ENCODE measurements around the gene CDC42BPA. TPM values are rescaled to one million over a fixed set of nuclear protein-coding genes. Genes with fewer than 3 reads are reported as not detected.
"Not testable (repeated sequence)": the region's sequence is repeated elsewhere in the genome, so short reads cannot be mapped to it uniquely, and the experiment has no call there.

CDC42BPA gene
- total RNA-seq, 2 experiments from 2014 or later = 3.6 to 3.8 TPM

- Mint-ChIP-seq H3K4me3 (no peak overlapping the region), H3K4me1 (no peaks in the 10 kb centered on the region), H3K27me3 (no peaks in the 10 kb centered on the region), H3K27ac (no peak overlapping the region), H3K9me3 (peaks cover 2% of the 10 kb centered on the region), H3K36me3 (ENCODE audit: low read depth) (no peaks in the 10 kb centered on the region)
- DNase-seq = no peak
- ChIA-PET POLR2A (no interaction called here), CTCF (interaction anchor here (1.1 kb wide), 1 partner anchor 13 kb away, joined by 3 read pairs; no protein-coding TSS in a partner anchor)
Observed at GRCh38 chr1:227002531-227003049, 315.7 kb downstream of the CDC42BPA start.

- H3K36me3 Mint-ChIP-seq (ENCODE audit: low read depth); POLR2A ChIA-PET; H3K27me3 Mint-ChIP-seq; DNase-seq; H3K4me3 Mint-ChIP-seq; H3K9me3 Mint-ChIP-seq; H3K27ac Mint-ChIP-seq; H3K4me1 Mint-ChIP-seq: not testable (repeated sequence)
- CTCF ChIA-PET = interaction anchor here (0.7 kb wide), 1 partner anchor 1320 kb away, joined by 3 read pairs; no protein-coding TSS in a partner anchor
Observed at GRCh38 chr1:226999579-226999978, 318.7 kb downstream of the CDC42BPA start.

DNA sequence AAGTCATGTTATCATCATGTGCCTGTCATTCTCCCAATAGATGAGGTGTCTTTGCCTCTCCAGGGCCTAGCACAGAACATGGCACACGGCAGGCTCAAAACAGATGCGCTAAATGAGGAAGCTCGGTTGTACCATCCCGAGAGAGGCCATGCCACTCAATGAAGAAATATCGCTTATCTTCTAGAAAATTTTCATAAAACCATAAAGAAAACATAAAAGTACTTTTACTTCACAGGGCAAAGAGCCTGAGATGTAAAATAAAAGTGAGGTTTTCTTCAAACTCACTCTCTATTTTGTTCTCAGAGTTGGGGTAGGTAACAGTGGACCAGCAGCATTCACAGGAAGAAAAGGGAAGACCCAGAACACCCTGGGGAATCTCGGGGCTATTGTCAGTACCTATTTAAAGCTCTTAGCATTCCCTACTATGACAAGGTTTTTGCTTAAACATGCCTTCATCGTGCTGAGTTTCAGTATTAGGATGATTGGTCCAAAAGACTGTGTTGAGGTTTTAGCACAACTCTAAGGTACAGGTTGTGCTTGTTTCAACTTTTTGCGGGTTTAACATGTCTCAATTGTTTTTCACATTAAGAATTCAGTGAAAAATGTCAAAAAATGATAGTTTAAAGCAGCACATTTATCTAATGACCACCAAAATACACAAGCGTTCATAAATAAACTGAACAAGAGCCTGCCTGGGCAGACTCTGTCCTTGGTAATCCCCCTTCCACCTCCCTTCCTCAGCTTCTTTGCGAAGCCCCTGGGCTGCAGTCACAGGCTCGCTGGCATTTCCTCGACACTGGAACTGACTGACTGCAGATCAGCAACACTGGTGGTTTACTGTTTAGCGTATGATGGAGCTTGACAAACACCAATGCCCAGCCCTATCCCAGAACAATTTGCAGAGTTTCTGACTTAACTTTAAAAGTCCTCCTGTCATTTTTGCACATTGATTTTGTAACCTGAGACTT lies 322.6 kb downstream of the CDC42BPA start:
- Mint-ChIP-seq H3K9me3 (peaks cover 2% of the 10 kb centered on the region), H3K27me3 (no peaks in the 10 kb centered on the region), H3K4me1 (peaks cover 8% of the 10 kb centered on the region), H3K27ac (no peak overlapping the region), H3K36me3 (ENCODE audit: low read depth) (no peaks in the 10 kb centered on the region), H3K4me3 (no peak overlapping the region)
- ChIA-PET CTCF (interaction anchor here (0.6 kb wide), 2 partner anchors 112 to 657 kb away, joined by 3 to 4 read pairs; no protein-coding TSS in a partner anchor), POLR2A (no interaction called here)
- DNase-seq = no peak

- no peaks in the 10 kb centered on the region for H3K27me3 Mint-ChIP-seq
- no peak for DNase-seq
- H3K27ac Mint-ChIP-seq = peak overlapping the region; percentile 31
- ChIA-PET POLR2A (no interaction called here), CTCF (no interaction called here)
- H3K4me1 Mint-ChIP-seq = peaks cover 17% of the 10 kb centered on the region
- H3K4me3 Mint-ChIP-seq = no peak overlapping the region
- no peaks in the 10 kb centered on the region for H3K36me3 Mint-ChIP-seq (ENCODE audit: low read depth)
- peaks cover 2% of the 10 kb centered on the region for H3K9me3 Mint-ChIP-seq
Observed at GRCh38 chr1:226994586-226995364, 323.5 kb downstream of the CDC42BPA start.

- no peaks in the 10 kb centered on the region for H3K27me3 Mint-ChIP-seq
- H3K4me3 Mint-ChIP-seq = no peak overlapping the region
- H3K27ac Mint-ChIP-seq = no peak overlapping the region
- H3K36me3 Mint-ChIP-seq (ENCODE audit: low read depth) = no peaks in the 10 kb centered on the region
- CTCF ChIA-PET = no interaction called here
- DNase-seq = no peak
- peaks cover 2% of the 10 kb centered on the region for H3K9me3 Mint-ChIP-seq
- peaks cover 25% of the 10 kb centered on the region for H3K4me1 Mint-ChIP-seq
- POLR2A ChIA-PET = no interaction called here
Observed at GRCh38 chr1:226993814-226994585, 324.3 kb downstream of the CDC42BPA start.

DNA sequence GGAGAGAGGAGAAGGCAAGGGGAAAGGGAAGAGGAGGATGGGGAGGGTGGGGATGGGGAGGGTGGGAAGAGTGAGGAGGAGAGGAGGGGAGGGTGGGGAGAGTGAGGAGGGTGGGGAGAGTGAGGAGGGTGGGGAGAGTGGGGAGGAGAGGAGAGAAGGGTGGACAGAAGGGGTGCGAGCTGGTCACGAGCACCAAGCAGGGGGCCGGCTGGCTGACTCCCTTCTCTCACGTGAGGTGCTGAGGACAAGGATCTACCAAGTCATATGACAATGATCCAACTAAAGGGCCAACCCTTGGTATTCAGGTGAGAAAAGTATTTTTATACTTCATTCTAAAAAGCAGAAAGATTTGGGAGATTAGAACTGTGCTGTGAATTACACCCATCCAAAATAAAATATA lies 326.4 kb downstream of the CDC42BPA start:
- no peak for DNase-seq
- Mint-ChIP-seq H3K27ac (no peak overlapping the region), H3K9me3 (no peaks in the 10 kb centered on the region), H3K27me3 (no peaks in the 10 kb centered on the region), H3K36me3 (ENCODE audit: low read depth) (peaks cover 1% of the 10 kb centered on the region), H3K4me3 (no peak overlapping the region), H3K4me1 (peaks cover 30% of the 10 kb centered on the region)
- ChIA-PET CTCF (no interaction called here), POLR2A (no interaction called here)

DNA sequence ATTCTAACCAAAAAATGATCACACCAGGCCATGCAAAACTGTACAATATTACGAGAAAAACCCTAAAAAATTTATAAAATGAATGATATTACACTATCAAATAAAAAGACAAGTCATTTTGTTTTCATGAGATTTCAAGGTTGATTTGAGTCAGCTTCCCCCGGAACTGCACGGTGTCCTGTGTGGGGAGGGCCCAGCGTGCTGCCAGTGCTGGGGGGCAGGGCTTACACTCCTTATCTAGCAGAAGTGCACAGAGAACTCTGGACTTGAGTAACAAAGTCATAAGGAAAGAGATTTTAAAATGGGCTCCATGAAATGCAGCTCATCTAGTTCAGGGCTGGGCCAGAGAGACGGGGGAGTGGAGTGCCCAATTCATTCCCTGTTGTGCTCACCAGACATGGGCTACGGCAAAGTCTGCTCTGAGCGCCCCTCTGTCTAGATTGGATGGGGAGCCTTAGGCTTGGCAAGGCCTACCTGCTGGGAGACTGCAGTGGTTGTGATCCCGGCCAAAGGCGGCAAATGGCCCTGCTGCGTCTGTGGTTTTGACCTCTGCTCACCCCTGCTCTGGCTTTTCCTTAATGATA lies 328.1 kb downstream of the CDC42BPA start:
- Mint-ChIP-seq H3K27ac (peak overlapping the region; percentile 81), H3K9me3 (no peaks in the 10 kb centered on the region), H3K27me3 (no peaks in the 10 kb centered on the region), H3K36me3 (ENCODE audit: low read depth) (peaks cover 4% of the 10 kb centered on the region), H3K4me1 (peaks cover 27% of the 10 kb centered on the region), H3K4me3 (no peak overlapping the region)
- peak; percentile 60 for DNase-seq
- POLR2A ChIA-PET = no interaction called here
- CTCF ChIA-PET = interaction anchor here (1.0 to 1.6 kb wide), 2 partner anchors 11 to 12 kb away, joined by 3 to 4 read pairs; no protein-coding TSS in a partner anchor

GRCh38 chr1:226989085-226989920 lies 329.0 kb downstream of the CDC42BPA start:
- peak overlapping the region; percentile 81 for H3K27ac Mint-ChIP-seq
- peaks cover 24% of the 10 kb centered on the region for H3K4me1 Mint-ChIP-seq
- ChIA-PET CTCF (interaction anchor here (1.0 to 1.6 kb wide), 2 partner anchors 10 to 13 kb away, joined by 3 to 4 read pairs; no protein-coding TSS in a partner anchor), POLR2A (no interaction called here)
- H3K9me3 Mint-ChIP-seq = no peaks in the 10 kb centered on the region
- DNase-seq = no peak
- no peak overlapping the region for H3K4me3 Mint-ChIP-seq
- peaks cover 4% of the 10 kb centered on the region for H3K36me3 Mint-ChIP-seq (ENCODE audit: low read depth)
- H3K27me3 Mint-ChIP-seq = no peaks in the 10 kb centered on the region

GRCh38 chr1:226988334-226988666 lies 330.0 kb downstream of the CDC42BPA start:
- POLR2A ChIA-PET = no interaction called here
- no peak overlapping the region for H3K4me3 Mint-ChIP-seq
- DNase-seq = no peak
- peak overlapping the region; percentile 36 for H3K27ac Mint-ChIP-seq
- H3K27me3 Mint-ChIP-seq = no peaks in the 10 kb centered on the region
- H3K36me3 Mint-ChIP-seq (ENCODE audit: low read depth) = peaks cover 4% of the 10 kb centered on the region
- CTCF ChIA-PET = no interaction called here
- H3K4me1 Mint-ChIP-seq = peaks cover 24% of the 10 kb centered on the region
- H3K9me3 Mint-ChIP-seq = no peaks in the 10 kb centered on the region

DNA sequence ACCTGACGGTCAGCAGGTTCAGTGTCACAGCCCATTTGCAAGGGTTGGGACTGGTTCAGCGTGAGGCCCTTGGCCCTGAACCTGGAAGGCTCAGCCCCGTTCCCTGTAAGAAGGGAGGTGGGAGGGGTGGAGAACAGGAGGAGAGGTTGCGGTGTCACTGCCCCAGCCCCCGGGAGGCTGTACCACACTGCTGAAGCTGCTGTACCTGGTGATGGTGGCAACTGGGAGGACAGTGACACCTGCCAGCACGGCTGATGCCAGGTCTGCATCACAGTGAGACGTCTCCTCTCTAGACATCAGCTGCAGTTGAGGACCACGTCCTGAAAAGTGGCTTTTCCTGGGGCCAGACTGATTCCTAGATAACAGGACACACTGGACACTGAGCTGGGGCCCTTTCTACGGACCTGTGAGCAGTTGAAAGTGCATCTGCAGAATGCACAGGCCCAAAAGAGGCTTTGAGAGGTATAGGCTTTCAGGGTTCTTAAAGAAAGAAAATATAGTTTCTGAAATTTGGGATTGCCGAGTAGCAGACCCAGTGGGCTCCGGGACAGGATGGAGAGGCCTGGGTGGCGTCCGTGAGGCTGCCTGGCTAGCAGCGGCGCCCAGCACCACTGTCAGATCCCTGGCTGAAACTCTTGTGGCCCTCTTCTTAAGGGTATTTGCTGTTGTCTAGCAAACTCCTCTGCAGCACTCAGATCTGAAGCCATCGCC lies 330.5 kb downstream of the CDC42BPA start:
- H3K27ac Mint-ChIP-seq = no peak overlapping the region
- H3K9me3 Mint-ChIP-seq = no peaks in the 10 kb centered on the region
- ChIA-PET CTCF (interaction anchor here (1.5 kb wide), 1 partner anchor 42 kb away, joined by 3 read pairs; no protein-coding TSS in a partner anchor), POLR2A (no interaction called here)
- H3K4me3 Mint-ChIP-seq = no peak overlapping the region
- no peak for DNase-seq
- no peaks in the 10 kb centered on the region for H3K27me3 Mint-ChIP-seq
- H3K36me3 Mint-ChIP-seq (ENCODE audit: low read depth) = peaks cover 4% of the 10 kb centered on the region
- peaks cover 24% of the 10 kb centered on the region for H3K4me1 Mint-ChIP-seq

DNA sequence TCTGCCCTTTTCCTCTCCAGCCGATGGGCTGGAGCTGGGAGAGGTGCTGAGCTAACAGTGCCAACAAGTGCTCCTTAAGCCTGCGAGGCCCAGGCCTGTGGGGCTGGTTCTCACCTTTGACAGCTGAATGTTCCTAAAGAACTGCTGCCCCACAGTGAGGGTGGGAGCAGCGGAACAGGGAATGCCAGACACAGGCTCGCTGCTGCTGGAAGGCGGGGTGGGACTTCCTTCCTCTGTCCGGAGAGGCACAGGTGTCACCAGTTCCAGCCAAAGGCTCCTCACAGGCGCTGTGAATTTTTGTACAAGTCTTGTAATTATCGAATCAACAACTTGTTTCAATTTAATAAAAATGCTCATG lies 331.1 kb downstream of the CDC42BPA start:
- DNase-seq = no peak
- Mint-ChIP-seq H3K4me3 (no peak overlapping the region), H3K4me1 (peaks cover 24% of the 10 kb centered on the region), H3K27ac (no peak overlapping the region), H3K9me3 (no peaks in the 10 kb centered on the region), H3K27me3 (no peaks in the 10 kb centered on the region), H3K36me3 (ENCODE audit: low read depth) (peaks cover 4% of the 10 kb centered on the region)
- POLR2A ChIA-PET = no interaction called here
- CTCF ChIA-PET = interaction anchor here (1.5 kb wide), 1 partner anchor 42 kb away, joined by 3 read pairs; no protein-coding TSS in a partner anchor
